MCF 10A (cell line): ENCODE measurements around the gene U2SURP. TPM values are rescaled to one million over a fixed set of nuclear protein-coding genes. Genes with fewer than 3 reads are reported as not detected.

Experiments used
- BruUV-seq: library from RNA; stranded (reverse); fragments of 400-500 nt; replicated peaks from 2 replicates; lab custom pipeline; 2021; lab: Mats Ljungman, UMichigan
- CTCF ChIA-PET: fragments of 300-600 bp; sonication (Branson Sonifier 250); formaldehyde crosslinking; extraction: SDS; loops from one replicate; lab custom pipeline; 2021; ENCODE audit warnings: antibody characterized with exemption, inconsistent platforms; lab: Yijun Ruan, JAX
- POLR2A ChIA-PET: fragments of 300-600, 350-650 bp; sonication (Branson Sonifier 250); formaldehyde crosslinking; extraction: SDS; loops from one replicate; lab custom pipeline; 2020; ENCODE audit warnings: antibody characterized with exemption, inconsistent platforms; lab: Yijun Ruan, JAX
- DNase-seq: peaks from one replicate; pipeline ENCODE4 v3.0.0-alpha.2; 2018; ENCODE audit not compliant: unreplicated experiment
- H3K27ac Mint-ChIP-seq: one replicate; pipeline ENCODE4 v1.8.0; 2022; ENCODE audit warnings: mild to moderate bottlenecking, low read depth, mixed read lengths; ENCODE audit not compliant: unreplicated experiment
- H3K27me3 Mint-ChIP-seq: one replicate; pipeline ENCODE4 v1.8.0; 2022; ENCODE audit warnings: mixed read lengths; ENCODE audit not compliant: insufficient read depth, unreplicated experiment
- H3K36me3 Mint-ChIP-seq: one replicate; pipeline ENCODE4 v1.8.0; 2022; ENCODE audit warnings: mild to moderate bottlenecking, moderate library complexity, mixed read lengths; ENCODE audit not compliant: insufficient read depth, unreplicated experiment
- H3K4me1 Mint-ChIP-seq: one replicate; pipeline ENCODE4 v1.8.0; 2022; ENCODE audit warnings: mixed read lengths; ENCODE audit not compliant: insufficient read depth, unreplicated experiment
- H3K4me3 Mint-ChIP-seq: one replicate; pipeline ENCODE4 v1.8.0; 2022; ENCODE audit warnings: mild to moderate bottlenecking, moderate library complexity, mixed read lengths; ENCODE audit not compliant: unreplicated experiment
- H3K9me3 Mint-ChIP-seq: one replicate; pipeline ENCODE4 v1.8.0; 2022; ENCODE audit warnings: mixed read lengths; ENCODE audit not compliant: unreplicated experiment
- intact Hi-C: fragments of 100-400 bp; cut with micrococcal nuclease; formaldehyde crosslinking; loops from 2 replicates; pipeline ENCODE4 v1.14.1; 2022
- total RNA-seq: library from RNA; stranded (reverse); gene quantifications from 2 replicates; pipeline ENCODE4 v1.2.3, GENCODE V29; 2022
- TF ChIP-seq, protein P1 (sequence below): fragments of 200-600 bp; IDR thresholded peaks from one replicate; pipeline ENCODE4 v1.8.0; 2022; ENCODE audit warnings: antibody characterized with exemption, mild to moderate bottlenecking; ENCODE audit not compliant: unreplicated experiment

The U2SURP gene
- total RNA-seq, 1 experiment from 2014 or later, result 146 TPM

GRCh38 chr3:142962175-142962519 is 39.2 kb upstream of the U2SURP start:
- H3K4me1 Mint-ChIP-seq, result peaks cover 5% of the 10 kb centered on the region
- intact Hi-C loops, result no loop called here
- no peak for DNase-seq
- POLR2A ChIA-PET, result no interaction called here
- H3K36me3 Mint-ChIP-seq, result no peaks in the 10 kb centered on the region
- no peaks in the 10 kb centered on the region for H3K9me3 Mint-ChIP-seq
- H3K27ac Mint-ChIP-seq, result no peak overlapping the region
- H3K4me3 Mint-ChIP-seq, result peak overlapping the region; percentile 56
- BruUV-seq, result no TSS peak
- peaks cover 30% of the 10 kb centered on the region for H3K27me3 Mint-ChIP-seq
- TF ChIP-seq, protein P1, sequence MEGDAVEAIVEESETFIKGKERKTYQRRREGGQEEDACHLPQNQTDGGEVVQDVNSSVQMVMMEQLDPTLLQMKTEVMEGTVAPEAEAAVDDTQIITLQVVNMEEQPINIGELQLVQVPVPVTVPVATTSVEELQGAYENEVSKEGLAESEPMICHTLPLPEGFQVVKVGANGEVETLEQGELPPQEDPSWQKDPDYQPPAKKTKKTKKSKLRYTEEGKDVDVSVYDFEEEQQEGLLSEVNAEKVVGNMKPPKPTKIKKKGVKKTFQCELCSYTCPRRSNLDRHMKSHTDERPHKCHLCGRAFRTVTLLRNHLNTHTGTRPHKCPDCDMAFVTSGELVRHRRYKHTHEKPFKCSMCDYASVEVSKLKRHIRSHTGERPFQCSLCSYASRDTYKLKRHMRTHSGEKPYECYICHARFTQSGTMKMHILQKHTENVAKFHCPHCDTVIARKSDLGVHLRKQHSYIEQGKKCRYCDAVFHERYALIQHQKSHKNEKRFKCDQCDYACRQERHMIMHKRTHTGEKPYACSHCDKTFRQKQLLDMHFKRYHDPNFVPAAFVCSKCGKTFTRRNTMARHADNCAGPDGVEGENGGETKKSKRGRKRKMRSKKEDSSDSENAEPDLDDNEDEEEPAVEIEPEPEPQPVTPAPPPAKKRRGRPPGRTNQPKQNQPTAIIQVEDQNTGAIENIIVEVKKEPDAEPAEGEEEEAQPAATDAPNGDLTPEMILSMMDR, result no peak
- CTCF ChIA-PET, result interaction anchor here (5.3 kb wide), 1 partner anchor 133 kb away, joined by 45 read pairs; no protein-coding TSS in a partner anchor

GRCh38 chr3:142962520-142963233 is 38.7 kb upstream of the U2SURP start:
- intact Hi-C loops, result no loop called here
- TF ChIP-seq, protein P1, result no peak
- Mint-ChIP-seq H3K36me3 (no peaks in the 10 kb centered on the region), H3K9me3 (no peaks in the 10 kb centered on the region), H3K27ac (no peak overlapping the region), H3K4me1 (peaks cover 5% of the 10 kb centered on the region), H3K4me3 (peak overlapping the region; percentile 56), H3K27me3 (peaks cover 30% of the 10 kb centered on the region)
- BruUV-seq, result no TSS peak
- DNase-seq, result no peak
- POLR2A ChIA-PET, result interaction anchor here (0.6 to 0.7 kb wide), 2 partner anchors 32 to 254 kb away, joined by 3 read pairs; no protein-coding TSS in a partner anchor
- CTCF ChIA-PET, result interaction anchor here (5.3 kb wide), 1 partner anchor 133 kb away, joined by 45 read pairs; no protein-coding TSS in a partner anchor

DNA sequence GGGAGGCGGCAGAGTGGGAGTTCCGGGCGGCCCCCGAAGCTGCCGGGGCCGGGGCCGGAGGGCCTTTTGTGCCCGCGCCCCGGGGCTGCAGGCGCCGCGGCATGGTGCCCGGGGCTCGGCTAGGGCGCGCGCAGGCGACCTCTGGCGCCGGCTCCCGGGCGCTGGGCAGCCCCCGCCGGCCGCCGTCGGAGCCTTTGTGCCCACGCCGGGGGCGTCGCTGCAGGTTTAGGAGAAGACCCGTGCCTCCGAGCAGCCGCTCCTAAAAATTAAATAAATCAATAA is 38.2 kb upstream of the U2SURP start:
- DNase-seq, result no peak
- TF ChIP-seq, protein P1, result no peak
- Mint-ChIP-seq H3K4me3 (peak overlapping the region; percentile 56), H3K36me3 (no peaks in the 10 kb centered on the region), H3K27me3 (peaks cover 30% of the 10 kb centered on the region), H3K4me1 (peaks cover 5% of the 10 kb centered on the region), H3K27ac (no peak overlapping the region), H3K9me3 (no peaks in the 10 kb centered on the region)
- BruUV-seq, result no TSS peak
- ChIA-PET CTCF (no interaction called here), POLR2A (interaction anchor here (0.6 to 0.7 kb wide), 2 partner anchors 33 to 253 kb away, joined by 3 read pairs; no protein-coding TSS in a partner anchor)
- intact Hi-C loops, result no loop called here

DNA sequence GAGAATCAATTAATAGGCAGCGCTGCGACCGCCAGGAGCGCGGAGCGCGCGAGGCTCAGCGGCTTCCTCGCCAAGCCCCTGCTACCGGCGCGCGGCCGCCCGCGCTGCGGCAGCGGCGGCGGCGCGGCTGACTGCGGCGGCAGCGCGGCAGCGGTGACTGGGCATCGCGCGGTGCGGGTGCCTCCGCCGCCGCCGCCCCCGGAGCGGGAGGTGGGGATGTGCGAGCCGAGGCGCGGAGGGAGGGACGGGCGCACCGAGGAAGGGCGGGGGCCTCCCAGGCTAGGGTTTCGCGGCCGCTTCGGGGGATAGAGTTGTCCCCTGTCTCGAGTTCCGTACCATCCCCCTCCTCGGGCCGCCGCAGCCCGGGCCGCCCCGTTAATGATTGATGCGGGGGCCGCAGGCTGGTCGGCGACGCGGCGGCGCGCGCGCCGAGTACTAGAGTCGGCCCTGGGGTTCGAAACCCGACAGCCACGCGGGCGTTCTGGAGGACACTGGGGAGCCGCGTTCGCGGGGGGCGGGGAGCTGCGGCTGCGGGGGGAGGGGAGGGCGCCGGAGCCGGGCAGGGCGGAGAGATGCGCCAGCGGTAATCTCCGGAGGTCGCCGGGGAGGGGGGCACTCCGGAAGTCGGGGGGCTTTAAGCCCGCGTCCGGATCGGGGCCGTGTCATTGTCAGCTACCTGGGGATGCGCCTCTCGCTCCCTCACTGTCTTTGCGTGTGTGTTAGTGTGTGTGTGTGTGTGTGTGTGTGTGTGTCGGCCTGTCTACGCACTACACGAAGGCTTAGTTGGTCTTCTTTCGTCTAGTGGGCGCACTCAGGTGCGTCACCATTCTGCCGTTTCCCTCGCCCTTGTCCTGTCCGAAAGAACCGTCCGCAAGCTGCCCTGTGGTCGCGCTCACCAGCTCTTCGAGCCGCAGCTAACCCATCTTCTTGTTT is 37.6 kb upstream of the U2SURP start, which contains the start of gene PAQR9:
Gene PAQR9, minus strand, starts transcription at position 159 of the 933 bp plus-strand sequence. CDS start 338 bp downstream, outside the sequence.
- no peak for DNase-seq
- ChIA-PET CTCF (interaction anchor here (0.6 to 1.7 kb wide), 3 partner anchors 11 to 381 kb away, joined by 4 to 5 read pairs (median 5); no protein-coding TSS in a partner anchor), POLR2A (interaction anchor here (0.6 to 0.7 kb wide), 2 partner anchors 68 to 253 kb away, joined by 3 to 5 read pairs; no protein-coding TSS in a partner anchor)
- peaks cover 1% of the 10 kb centered on the region for H3K4me1 Mint-ChIP-seq
- no peak within 1 kb of the TSS for H3K27ac Mint-ChIP-seq
- H3K27me3 Mint-ChIP-seq, result peaks cover 30% of the 10 kb centered on the region
- BruUV-seq, result no TSS peak
- H3K36me3 Mint-ChIP-seq, result no peaks in the 10 kb centered on the region
- no peaks in the 10 kb centered on the region for H3K9me3 Mint-ChIP-seq
- TF ChIP-seq, protein P1, result no peak
- H3K4me3 Mint-ChIP-seq, result peak within 1 kb of the TSS; percentile 56
- intact Hi-C loops, result no loop called here
